OCI-LY7 (cell line): ENCODE data around the gene NPAS2. TPM values are rescaled to one million over a fixed set of nuclear protein-coding genes. Genes with fewer than 3 reads are reported as not detected.

Experiments
- BruUV-seq: library from RNA; stranded (reverse); fragments of 400-500 nt; replicated peaks from 2 replicates; lab custom pipeline; 2021; lab: Mats Ljungman, UMichigan
- CTCF ChIA-PET: fragments of 300-600 bp; sonication (Branson Sonifier 250); formaldehyde crosslinking; loops from one replicate; lab custom pipeline; 2022; ENCODE audit warnings: antibody characterized with exemption; ENCODE audit not compliant: unreplicated experiment; lab: Charles Lee
- POLR2A ChIA-PET: fragments of 300-600 bp; sonication (Branson Sonifier 250); formaldehyde crosslinking; loops from one replicate; lab custom pipeline; 2022; ENCODE audit warnings: antibody characterized with exemption; lab: Charles Lee
- DNase-seq: peaks from one replicate; pipeline ENCODE4 v3.0.0-alpha.2; 2015; ENCODE audit warnings: low spot score
- H2AFZ ChIP-seq: fragments of 200-600 bp; sonication (generic), shearing (Covaris generic); 2 replicates; pipeline ENCODE4 v1.6.1; 2014; ENCODE audit warnings: mild to moderate bottlenecking, antibody characterized with exemption, low read length, moderate library complexity
- H3K27ac ChIP-seq: fragments of 200-600 bp; sonication (generic); 2 replicates; pipeline ENCODE4 v1.5.1; 2014; ENCODE audit warnings: mixed run types, low read depth, mild to moderate bottlenecking, moderate library complexity, low read length, inconsistent platforms; ENCODE audit not compliant: poor library complexity, severe bottlenecking
- H3K36me3 ChIP-seq: fragments of 200-600 bp; sonication (generic); 2 replicates; pipeline ENCODE4 v1.6.1; 2014; ENCODE audit warnings: mild to moderate bottlenecking, antibody characterized with exemption, low read length, moderate library complexity, mixed read lengths; ENCODE audit not compliant: insufficient read depth
- H3K4me1 ChIP-seq: fragments of 200-600 bp; sonication (generic); 2 replicates; pipeline ENCODE4 v1.5.1; 2014; ENCODE audit warnings: mild to moderate bottlenecking, low read length; ENCODE audit not compliant: insufficient read depth, poor library complexity, severe bottlenecking
- H3K4me2 ChIP-seq: fragments of 200-600 bp; sonication (generic); 2 replicates; pipeline ENCODE4 v1.6.1; 2014; ENCODE audit warnings: mild to moderate bottlenecking, low read length
- H3K4me3 ChIP-seq: fragments of 200-600 bp; sonication (generic); 2 replicates; pipeline ENCODE4 v1.5.1; 2014; ENCODE audit warnings: mild to moderate bottlenecking, low read depth, low read length; ENCODE audit not compliant: poor library complexity, severe bottlenecking
- H3K79me2 ChIP-seq: fragments of 200-600 bp; sonication (generic); 2 replicates; pipeline ENCODE4 v1.6.1; 2016; ENCODE audit warnings: low read depth, mild to moderate bottlenecking, low read length, moderate library complexity, mixed read lengths; ENCODE audit not compliant: insufficient read depth
- H3K9me2 ChIP-seq: fragments of 200-600 bp; sonication (generic); 2 replicates; pipeline ENCODE4 v1.6.1; 2016; ENCODE audit warnings: mild to moderate bottlenecking, low read length, mixed read lengths; ENCODE audit not compliant: insufficient read depth
- H3K9me3 ChIP-seq: fragments of 200-600 bp; sonication (generic); 2 replicates; pipeline ENCODE4 v1.6.1; 2014; ENCODE audit warnings: mild to moderate bottlenecking, mixed run types, low read length, mixed read lengths
- H4K20me1 ChIP-seq: fragments of 200-600 bp; sonication (generic); 2 replicates; pipeline ENCODE4 v1.6.1; 2014; ENCODE audit warnings: mild to moderate bottlenecking, antibody characterized with exemption, low read length, moderate library complexity, mixed read lengths; ENCODE audit not compliant: insufficient read depth
- EZH2phosphoT487 ChIP-seq: fragments of 200-600 bp; sonication (generic); IDR thresholded peaks from 2 replicates; pipeline ENCODE4 v1.6.1; 2018; ENCODE audit warnings: low read depth, borderline replicate concordance, mild to moderate bottlenecking, mixed run types, antibody characterized with exemption, low read length, moderate library complexity, mixed read lengths
- intact Hi-C: fragments of 100-400 bp; cut with micrococcal nuclease; formaldehyde crosslinking; loops from one replicate; pipeline ENCODE4 v1.10.0; 2022; ENCODE audit not compliant: unreplicated experiment
- total RNA-seq, 2 experiments: library from RNA; depleted of rRNA in 1 of 2; stranded (reverse); fragments of >200 nt in 1 of 2; shearing (Covaris generic) in 1 of 2; gene quantifications; 2 replicates each; pipeline ENCODE4 v1.2.3, GENCODE V29; 2014 to 2022
- TF ChIP-seq, protein P1 (sequence below): fragments of 200-600 bp; sonication (generic); conservative IDR thresholded peaks from 2 replicates; pipeline ENCODE4 v1.5.1; 2014; ENCODE audit warnings: mild to moderate bottlenecking, antibody characterized with exemption, low read length, moderate library complexity, mixed read lengths

The NPAS2 gene
- total RNA-seq, 2 experiments from 2014 or later = not detected

DNA sequence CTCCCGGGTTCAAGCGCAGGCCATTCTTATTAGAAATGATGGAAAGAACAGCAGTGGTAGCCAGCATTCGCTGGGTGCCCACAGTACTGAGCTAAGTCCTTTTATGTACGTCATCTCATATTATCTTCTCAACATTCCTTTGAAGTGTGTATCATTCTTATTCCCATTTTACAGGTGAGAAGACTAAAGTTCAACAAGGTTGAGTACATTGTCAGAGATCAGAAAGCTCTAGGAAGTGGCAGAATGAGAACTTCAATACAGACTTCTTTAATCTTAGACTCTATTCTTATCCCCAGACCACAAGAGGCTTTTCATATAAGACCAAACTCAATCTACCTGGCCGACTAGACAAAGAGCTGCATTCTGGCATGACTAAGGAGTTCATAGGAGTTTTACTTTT is 86.7 kb downstream of the NPAS2 start:
- H4K20me1 ChIP-seq = no peaks in the 10 kb centered on the region
- CTCF ChIA-PET = no interaction called here
- intact Hi-C loops = no loop called here
- POLR2A ChIA-PET = no interaction called here
- no TSS peak for BruUV-seq
- H3K4me2 ChIP-seq = no peak overlapping the region
- H3K79me2 ChIP-seq = no peaks in the 10 kb centered on the region
- no peak overlapping the region for H2AFZ ChIP-seq
- no peaks in the 10 kb centered on the region for H3K9me2 ChIP-seq
- no peaks in the 10 kb centered on the region for H3K36me3 ChIP-seq
- no peak for DNase-seq
- no peak overlapping the region for H3K27ac ChIP-seq
- TF ChIP-seq EZH2phosphoT487 = no peak
- TF ChIP-seq, protein P1, sequence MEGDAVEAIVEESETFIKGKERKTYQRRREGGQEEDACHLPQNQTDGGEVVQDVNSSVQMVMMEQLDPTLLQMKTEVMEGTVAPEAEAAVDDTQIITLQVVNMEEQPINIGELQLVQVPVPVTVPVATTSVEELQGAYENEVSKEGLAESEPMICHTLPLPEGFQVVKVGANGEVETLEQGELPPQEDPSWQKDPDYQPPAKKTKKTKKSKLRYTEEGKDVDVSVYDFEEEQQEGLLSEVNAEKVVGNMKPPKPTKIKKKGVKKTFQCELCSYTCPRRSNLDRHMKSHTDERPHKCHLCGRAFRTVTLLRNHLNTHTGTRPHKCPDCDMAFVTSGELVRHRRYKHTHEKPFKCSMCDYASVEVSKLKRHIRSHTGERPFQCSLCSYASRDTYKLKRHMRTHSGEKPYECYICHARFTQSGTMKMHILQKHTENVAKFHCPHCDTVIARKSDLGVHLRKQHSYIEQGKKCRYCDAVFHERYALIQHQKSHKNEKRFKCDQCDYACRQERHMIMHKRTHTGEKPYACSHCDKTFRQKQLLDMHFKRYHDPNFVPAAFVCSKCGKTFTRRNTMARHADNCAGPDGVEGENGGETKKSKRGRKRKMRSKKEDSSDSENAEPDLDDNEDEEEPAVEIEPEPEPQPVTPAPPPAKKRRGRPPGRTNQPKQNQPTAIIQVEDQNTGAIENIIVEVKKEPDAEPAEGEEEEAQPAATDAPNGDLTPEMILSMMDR = no peak
- no peaks in the 10 kb centered on the region for H3K9me3 ChIP-seq
- H3K4me3 ChIP-seq = no peak overlapping the region
- no peaks in the 10 kb centered on the region for H3K4me1 ChIP-seq

DNA sequence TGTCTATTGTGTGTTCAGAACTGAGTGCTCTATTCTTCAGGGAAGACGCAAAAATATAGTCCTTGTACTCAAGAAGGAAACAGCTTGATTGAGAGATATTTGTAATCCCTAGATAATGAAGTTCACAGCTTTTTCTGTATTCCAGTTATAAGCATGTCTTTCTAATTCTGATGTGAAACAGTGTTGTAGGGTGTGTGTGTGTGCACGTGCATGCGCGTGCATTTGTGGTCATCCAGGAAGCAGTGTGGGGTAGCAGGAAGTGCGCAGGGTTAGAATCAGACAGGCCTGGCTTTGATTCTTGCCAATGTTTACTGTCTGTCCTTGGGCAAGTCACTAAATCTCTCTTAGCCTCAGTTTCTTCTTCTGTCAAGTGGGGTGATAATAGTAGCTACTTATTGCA is 87.9 kb downstream of the NPAS2 start:
- Histone ChIP-seq H3K27ac (no peak overlapping the region), H3K9me2 (no peaks in the 10 kb centered on the region), H3K4me3 (no peak overlapping the region), H3K36me3 (no peaks in the 10 kb centered on the region), H3K4me1 (no peaks in the 10 kb centered on the region), H2AFZ (no peak overlapping the region), H3K4me2 (no peak overlapping the region), H3K9me3 (no peaks in the 10 kb centered on the region), H3K79me2 (no peaks in the 10 kb centered on the region), H4K20me1 (no peaks in the 10 kb centered on the region)
- ChIA-PET POLR2A (no interaction called here), CTCF (no interaction called here)
- intact Hi-C loops = no loop called here
- no peak for DNase-seq
- BruUV-seq = no TSS peak
- TF ChIP-seq EZH2phosphoT487 = no peak
- TF ChIP-seq, protein P1 = no peak

DNA sequence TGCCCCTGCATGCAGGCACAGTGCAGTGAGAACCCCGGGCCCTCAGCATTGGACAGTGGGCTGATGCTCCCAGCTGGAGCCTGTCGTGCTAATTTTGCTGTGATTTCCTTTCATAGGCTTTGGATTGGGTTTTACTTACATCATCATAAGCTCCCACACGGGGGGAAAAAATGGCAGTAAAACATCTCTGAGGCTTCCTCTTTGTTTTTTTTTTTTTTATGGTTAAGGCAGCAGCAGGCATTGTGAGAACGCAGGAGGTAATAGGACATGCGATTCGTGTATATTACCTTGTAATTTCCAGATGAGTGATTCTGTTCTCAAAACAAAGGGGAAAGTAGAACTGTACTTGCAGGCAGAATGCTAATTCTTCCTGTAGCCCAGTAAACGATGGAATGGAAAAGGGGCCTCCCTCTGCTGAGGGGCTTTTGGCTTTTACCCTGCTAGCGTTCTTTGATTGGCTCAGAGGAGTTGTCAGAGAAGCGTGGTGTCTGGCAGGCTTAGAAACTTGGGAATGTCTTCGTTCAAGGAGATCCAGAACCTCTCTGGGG is 89.7 kb downstream of the NPAS2 start:
- Histone ChIP-seq H3K27ac (no peak overlapping the region), H3K4me1 (no peaks in the 10 kb centered on the region), H3K4me3 (no peak overlapping the region), H3K36me3 (no peaks in the 10 kb centered on the region), H3K4me2 (no peak overlapping the region), H4K20me1 (no peaks in the 10 kb centered on the region), H3K9me2 (no peaks in the 10 kb centered on the region), H2AFZ (no peak overlapping the region), H3K79me2 (no peaks in the 10 kb centered on the region), H3K9me3 (no peaks in the 10 kb centered on the region)
- ChIA-PET POLR2A (interaction anchor here (0.7 kb wide), 1 partner anchor 1321 kb away, joined by 4 read pairs; no protein-coding TSS in a partner anchor), CTCF (no interaction called here)
- DNase-seq = no peak
- TF ChIP-seq, protein P1 = no peak
- no peak for TF ChIP-seq EZH2phosphoT487
- BruUV-seq = no TSS peak
- intact Hi-C loops = no loop called here
